ENCODE data around the gene BRD4. TPM values are rescaled to one million over a fixed set of nuclear protein-coding genes. Genes with fewer than 3 reads are reported as not detected.

Gene BRD4
- total RNA-seq, 6 donors from 2014 or later: 41.9 to 117 (median 79.3) TPM

DNA sequence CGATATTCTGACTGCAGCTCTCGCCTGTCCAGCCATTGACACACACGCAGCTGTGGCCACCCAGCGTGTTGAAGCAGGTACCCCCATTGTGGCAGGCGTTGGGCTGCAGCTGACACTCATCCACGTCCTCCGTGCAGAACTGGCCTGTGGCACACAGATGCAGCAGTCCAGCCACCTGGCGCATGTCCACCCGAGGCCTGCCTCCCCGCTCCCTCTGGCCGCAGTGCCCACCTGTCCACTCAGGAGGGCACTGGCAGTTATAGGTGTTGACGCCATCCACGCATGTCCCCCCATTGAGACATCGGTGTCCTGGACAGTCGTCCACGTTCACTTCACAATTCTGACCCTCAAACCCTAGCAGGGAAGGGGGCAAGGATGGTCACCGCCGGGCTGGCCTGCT, 140.8 kb downstream of the BRD4 start:
- Histone ChIP-seq H3K4me1 (peaks cover 9 to 17% (median 11%) of the 10 kb centered on the region in 4 donors), H3K36me3 (peaks cover 0 to 8% (median 0%) of the 10 kb centered on the region in 4 donors), H3K27me3 (peaks cover 0 to 12% (median 7%) of the 10 kb centered on the region in 4 donors), H3K4me3 (no peak overlapping the region), H3K27ac (no peak overlapping the region), H3K9me3 (no peaks in the 10 kb centered on the region)
- TF ChIP-seq POLR2A (IDR thresholded peaks at IDR 0.05) (no peak), POLR2AphosphoS5 (IDR thresholded peaks at IDR 0.05) (no peak), EP300 (IDR thresholded peaks at IDR 0.05) (no peak)
- TF ChIP-seq, protein P1, sequence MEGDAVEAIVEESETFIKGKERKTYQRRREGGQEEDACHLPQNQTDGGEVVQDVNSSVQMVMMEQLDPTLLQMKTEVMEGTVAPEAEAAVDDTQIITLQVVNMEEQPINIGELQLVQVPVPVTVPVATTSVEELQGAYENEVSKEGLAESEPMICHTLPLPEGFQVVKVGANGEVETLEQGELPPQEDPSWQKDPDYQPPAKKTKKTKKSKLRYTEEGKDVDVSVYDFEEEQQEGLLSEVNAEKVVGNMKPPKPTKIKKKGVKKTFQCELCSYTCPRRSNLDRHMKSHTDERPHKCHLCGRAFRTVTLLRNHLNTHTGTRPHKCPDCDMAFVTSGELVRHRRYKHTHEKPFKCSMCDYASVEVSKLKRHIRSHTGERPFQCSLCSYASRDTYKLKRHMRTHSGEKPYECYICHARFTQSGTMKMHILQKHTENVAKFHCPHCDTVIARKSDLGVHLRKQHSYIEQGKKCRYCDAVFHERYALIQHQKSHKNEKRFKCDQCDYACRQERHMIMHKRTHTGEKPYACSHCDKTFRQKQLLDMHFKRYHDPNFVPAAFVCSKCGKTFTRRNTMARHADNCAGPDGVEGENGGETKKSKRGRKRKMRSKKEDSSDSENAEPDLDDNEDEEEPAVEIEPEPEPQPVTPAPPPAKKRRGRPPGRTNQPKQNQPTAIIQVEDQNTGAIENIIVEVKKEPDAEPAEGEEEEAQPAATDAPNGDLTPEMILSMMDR (IDR thresholded peaks at IDR 0.05): no peak
- WGBS, 2 donors: 90 to 98% methylated on average over 8 to 18 of the region's 18 CpGs
- ATAC-seq (ENCODE audit: low FRiP score in 2 of 2): no peak
- peak in 1 of 2 donors; percentile 61 for DNase-seq

DNA sequence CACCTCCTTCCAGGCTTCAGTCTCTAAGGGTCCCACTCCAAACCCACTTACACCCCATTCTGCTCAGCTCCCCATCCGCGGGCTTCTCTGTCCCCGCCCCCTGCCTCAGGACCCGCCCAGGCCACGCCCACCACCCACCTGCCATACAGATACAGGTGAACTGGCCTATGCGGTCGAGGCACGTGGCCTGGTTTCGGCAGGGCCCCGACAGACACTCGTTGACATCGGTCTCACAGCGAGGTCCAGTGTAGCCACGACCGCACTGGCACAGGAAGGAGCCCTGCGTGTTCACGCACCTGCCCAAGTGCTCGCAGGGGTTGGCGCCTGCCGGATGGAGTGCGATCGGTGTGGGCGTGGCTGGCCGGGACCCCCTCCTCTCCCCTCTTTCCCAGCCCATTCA, 143.5 kb downstream of the BRD4 start:
- DNase-seq: peak in 1 of 2 donors; percentile 75
- no peak for ATAC-seq (ENCODE audit: low FRiP score in 2 of 2)
- no peaks in the 10 kb centered on the region for H3K9me3 ChIP-seq
- H3K36me3 ChIP-seq: peaks cover 0 to 8% (median 0%) of the 10 kb centered on the region in 4 donors
- TF ChIP-seq POLR2AphosphoS5 (IDR thresholded peaks at IDR 0.05): no peak
- TF ChIP-seq POLR2A (IDR thresholded peaks at IDR 0.05): no peak
- H3K4me3 ChIP-seq: no peak overlapping the region
- no peaks in the 10 kb centered on the region for H3K4me1 ChIP-seq
- H3K27me3 ChIP-seq: no peaks in the 10 kb centered on the region
- WGBS, 2 donors: 83 to 93% methylated on average over 12 to 22 of the region's 24 CpGs
- H3K27ac ChIP-seq: no peak overlapping the region

DNA sequence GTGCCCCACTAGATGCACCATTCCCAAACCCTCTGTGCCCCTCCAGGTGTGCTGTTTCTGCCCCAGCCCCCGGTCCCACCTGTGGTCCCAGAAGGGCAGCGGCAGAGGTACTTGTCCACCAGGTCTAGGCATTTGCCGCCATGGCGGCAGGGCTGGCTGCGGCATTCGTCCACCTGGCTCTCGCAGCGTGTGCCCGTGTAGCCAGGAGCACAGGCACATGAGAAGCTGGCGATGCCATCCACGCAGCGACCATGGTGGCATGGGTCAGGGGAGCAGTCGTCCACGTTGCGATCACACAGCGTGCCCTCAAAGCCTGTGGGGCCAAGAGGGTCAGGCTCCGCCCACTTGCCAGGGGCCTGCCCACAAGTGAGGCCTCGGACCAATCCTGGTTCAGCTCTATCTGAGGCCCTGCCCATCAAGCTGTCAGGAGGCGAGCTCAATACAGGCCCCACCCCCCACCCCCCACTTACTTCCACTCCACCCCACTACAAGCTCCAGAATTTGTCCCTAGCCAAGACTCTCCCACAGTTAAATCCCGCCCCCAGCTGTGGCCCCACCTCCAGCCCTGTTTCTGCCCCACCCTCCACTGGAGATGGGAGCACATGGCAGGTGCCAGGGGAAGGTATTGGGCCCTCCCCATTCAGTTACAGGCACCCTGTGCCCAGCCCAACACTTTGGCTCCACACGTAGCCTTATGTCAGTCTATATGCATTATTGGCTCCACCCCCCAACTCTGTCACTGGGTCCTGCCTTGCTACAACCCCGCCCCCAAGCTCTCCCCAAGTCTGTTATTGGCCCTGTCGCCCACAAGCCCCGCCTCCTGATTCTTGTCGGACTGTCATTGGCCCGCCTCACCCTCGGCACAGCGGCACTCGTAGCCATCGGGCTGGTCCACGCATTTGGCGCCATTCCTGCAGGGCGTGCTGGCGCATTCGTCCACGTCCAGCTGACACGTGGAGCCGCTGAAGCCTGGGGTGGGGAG, 145.0 kb downstream of the BRD4 start:
- WGBS, 2 donors: 94 to 95% methylated on average over 8 to 36 of the region's 38 CpGs
- ATAC-seq (ENCODE audit: low FRiP score in 2 of 2) (no peak), DNase-seq (peak in 1 of 2 donors; percentile 72)

More for the DNA sequence above, 145.0 kb downstream of the BRD4 start:
- Histone ChIP-seq H3K4me1 (no peaks in the 10 kb centered on the region), H3K4me3 (no peak overlapping the region), H3K9me3 (no peaks in the 10 kb centered on the region), H3K27me3 (no peaks in the 10 kb centered on the region), H3K27ac (no peak overlapping the region), H3K36me3 (peaks cover 0 to 8% (median 0%) of the 10 kb centered on the region in 4 donors)
- TF ChIP-seq, protein P1 (IDR thresholded peaks at IDR 0.05): no peak
- TF ChIP-seq POLR2AphosphoS5 (IDR thresholded peaks at IDR 0.05) (no peak), EP300 (IDR thresholded peaks at IDR 0.05) (no peak), POLR2A (IDR thresholded peaks at IDR 0.05) (no peak)

Small RNA genes lying within 50 kb of the gene (small RNA-seq; reads per million reads assigned to genes)
- 0 reads per million in 4 donors for gene AC005776.1

Other genes starting within 250 kb of the BRD4 start
- gene SYDE1, start 225.1 kb downstream of the BRD4 start, total RNA-seq: 10 to 100 TPM in 5 of 6 donors, 1 to 10 TPM in 1; 7.0 to 28.4 (median 14.2) TPM
- gene NOTCH3, start 131.5 kb downstream of the BRD4 start, total RNA-seq: 10 to 100 TPM; 23.9 to 56.6 (median 43.1) TPM
- gene EPHX3, start 100.1 kb downstream of the BRD4 start, total RNA-seq: 1 to 10 TPM; 2.0 to 4.8 (median 2.3) TPM
- 100 to 1,000 TPM in 1 of 6 donors, 10 to 100 TPM in 5; 28.1 to 117 (median 41.3) TPM for gene AKAP8, start 47.2 kb upstream of the BRD4 start, total RNA-seq
- 100 to 1,000 TPM in 2 of 6 donors, 10 to 100 TPM in 4; 79.8 to 476 (median 91.2) TPM for gene AKAP8L, start 86.4 kb upstream of the BRD4 start, total RNA-seq
- gene WIZ, start 117.4 kb upstream of the BRD4 start, total RNA-seq: 100 to 1,000 TPM in 1 of 6 donors, 10 to 100 TPM in 5; 28.7 to 112 (median 40.8) TPM
- 10 to 100 TPM in 5 of 6 donors, 1 to 10 TPM in 1; 7.1 to 48.2 (median 16.7) TPM for gene RASAL3, start 132.0 kb upstream of the BRD4 start, total RNA-seq
- gene PGLYRP2, start 147.0 kb upstream of the BRD4 start, total RNA-seq: not detected
- gene CYP4F22, start 176.0 kb upstream of the BRD4 start, total RNA-seq: 1 to 10 TPM in 1 of 6 donors, under 1 TPM in 4, not detected in 1; 0.11 to 3.1 (median 0.20) TPM

Measured in upper lobe of left lung (tissue), 6 donors.